Natural killer cell (primary cell): ENCODE data around the gene TAAR8. TPM values are rescaled to one million over a fixed set of nuclear protein-coding genes. Genes with fewer than 3 reads are reported as not detected.

ENCODE experiments used
- ATAC-seq, 3 donors: fragments of 150-1000 bp in 2 of 3; fragments of 200-7000 bp in 1 of 3; cut with Tn5 transposase; 1 replicate in 1 of 3; 2 replicates in 2 of 3; pipeline ENCODE4 v1.10.0; 2021; ENCODE audit warnings: mild to moderate bottlenecking in 2 of 3, moderate library complexity in 2 of 3
- DNase-seq, 2 donors: peaks; one replicate each; pipeline versions ENCODE4 v3.0.0 to v3.0.0-alpha.2; 2013 to 2021; ENCODE audit warnings: mixed read lengths in 1 of 2
- H3K27ac ChIP-seq: one replicate; pipeline ENCODE4 v1.5.1; 2013; ENCODE audit warnings: mild to moderate bottlenecking, low read length
- H3K27me3 ChIP-seq: one replicate; pipeline ENCODE4 v1.6.1; 2013; ENCODE audit warnings: low read length; ENCODE audit not compliant: control insufficient read depth, insufficient read depth
- H3K36me3 ChIP-seq: one replicate; pipeline ENCODE4 v1.6.1; 2013; ENCODE audit warnings: low read length; ENCODE audit not compliant: control insufficient read depth, insufficient read depth
- H3K4me1 ChIP-seq: one replicate; pipeline ENCODE4 v1.6.1; 2013; ENCODE audit warnings: low read length; ENCODE audit not compliant: control insufficient read depth, insufficient read depth
- H3K4me3 ChIP-seq: one replicate; pipeline ENCODE4 v1.5.1; 2013; ENCODE audit warnings: low read length
- H3K9me3 ChIP-seq: one replicate; pipeline ENCODE4 v1.6.1; 2013; ENCODE audit warnings: low read length; ENCODE audit not compliant: control insufficient read depth, insufficient read depth
- H3K27ac Mint-ChIP-seq, 2 donors: one replicate each; pipeline ENCODE4 v1.8.0; 2022; ENCODE audit warnings: mild to moderate bottlenecking in 2 of 2, mixed read lengths in 2 of 2, moderate library complexity in 1 of 2
- H3K27me3 Mint-ChIP-seq, 2 donors: one replicate each; pipeline ENCODE4 v1.8.0; 2022; ENCODE audit warnings: low read depth in 2 of 2, mixed read lengths in 2 of 2
- H3K36me3 Mint-ChIP-seq: one replicate; pipeline ENCODE4 v1.8.0; 2022; ENCODE audit warnings: mixed read lengths
- H3K4me1 Mint-ChIP-seq, 2 donors: one replicate each; pipeline ENCODE4 v1.8.0; 2022; ENCODE audit warnings: mixed read lengths in 2 of 2
- H3K4me3 Mint-ChIP-seq: one replicate; pipeline ENCODE4 v1.8.0; 2022; ENCODE audit warnings: mild to moderate bottlenecking, moderate library complexity, mixed read lengths
- H3K9me3 Mint-ChIP-seq, 2 donors: one replicate each; pipeline ENCODE4 v1.8.0; 2022; ENCODE audit warnings: mixed read lengths in 2 of 2
- CTCF ChIP-seq: fragments of 200-600 bp; IDR thresholded peaks from one replicate; pipeline ENCODE4 v1.8.0; 2022; ENCODE audit warnings: antibody characterized with exemption
- WGBS: methylation state at CpG from one replicate; pipeline ENCODE4 v1.1.7; 2013; ENCODE audit warnings: missing lambda C conversion rate; ENCODE audit not compliant: insufficient coverage; 5-methylcytosine and 5-hydroxymethylcytosine counted together
- intact Hi-C: fragments of 100-400 bp; cut with micrococcal nuclease; formaldehyde crosslinking; loops from one replicate; pipeline ENCODE4 v1.14.2; 2022
- total RNA-seq, 4 donors: library from RNA; stranded (reverse); fragments of 120-200 nt in 1 of 4; gene quantifications; one replicate each; pipeline versions ENCODE4 v1.2.3 to v1.2.4, GENCODE V29; 2013 to 2022

The TAAR8 gene
- total RNA-seq, 3 donors from 2014 or later (not counting 1 experiment from before 2014, with no cell fraction given), result not detected

GRCh38 chr6:132506461-132506860 lies 46.0 kb upstream of the TAAR8 start:
- Histone ChIP-seq H3K9me3 (no peaks in the 10 kb centered on the region), H3K4me3 (no peak overlapping the region), H3K27ac (no peak overlapping the region), H3K27me3 (no peaks in the 10 kb centered on the region), H3K4me1 (peaks cover 9% of the 10 kb centered on the region), H3K36me3 (peaks cover 26% of the 10 kb centered on the region)
- H3K27ac Mint-ChIP-seq, result peak overlapping the region in 1 of 2 donors; percentile 21
- peaks cover 50 to 52% of the 10 kb centered on the region in 2 donors for H3K4me1 Mint-ChIP-seq
- WGBS, result 83% methylated on average over 1 of the region's 2 CpGs
- no peaks in the 10 kb centered on the region for H3K36me3 Mint-ChIP-seq
- intact Hi-C loops, result no loop called here
- DNase-seq (no peak), ATAC-seq (no peak)
- no peaks in the 10 kb centered on the region for H3K9me3 Mint-ChIP-seq
- H3K27me3 Mint-ChIP-seq, result no peaks in the 10 kb centered on the region
- no peak for TF ChIP-seq CTCF
- H3K4me3 Mint-ChIP-seq, result no peak overlapping the region

GRCh38 chr6:132506869-132507808 lies 45.3 kb upstream of the TAAR8 start:
- H3K27me3 Mint-ChIP-seq, result no peaks in the 10 kb centered on the region
- ATAC-seq, result no peak
- intact Hi-C loops, result no loop called here

GRCh38 chr6:132511210-132511830 lies 41.2 kb upstream of the TAAR8 start:
- H3K27ac Mint-ChIP-seq, result peak overlapping the region; percentile 69 to 80
- no peaks in the 10 kb centered on the region for H3K27me3 ChIP-seq
- DNase-seq, result no peak
- no peak overlapping the region for H3K27ac ChIP-seq
- H3K4me1 ChIP-seq, result peaks cover 9% of the 10 kb centered on the region
- H3K9me3 ChIP-seq, result no peaks in the 10 kb centered on the region
- WGBS, result 41% methylated on average over 3 of the region's 4 CpGs
- H3K36me3 ChIP-seq, result peaks cover 10% of the 10 kb centered on the region
- no peaks in the 10 kb centered on the region for H3K36me3 Mint-ChIP-seq
- H3K4me3 Mint-ChIP-seq, result peak overlapping the region; percentile 99
- ATAC-seq, result no peak
- intact Hi-C loops, result loop anchor here (5.0 kb wide), 1 partner anchor 301 kb away; the partner anchor contains the start of gene RPS12
- peaks cover 6 to 8% of the 10 kb centered on the region in 2 donors for H3K27me3 Mint-ChIP-seq
- no peak for TF ChIP-seq CTCF
- peaks cover 54 to 62% of the 10 kb centered on the region in 2 donors for H3K4me1 Mint-ChIP-seq
- H3K4me3 ChIP-seq, result peak overlapping the region; percentile 76
- no peaks in the 10 kb centered on the region for H3K9me3 Mint-ChIP-seq

More at GRCh38 chr6:132506869-132507808, 45.3 kb upstream of the TAAR8 start:
- Histone ChIP-seq H3K27me3 (no peaks in the 10 kb centered on the region), H3K36me3 (peaks cover 19% of the 10 kb centered on the region), H3K27ac (no peak overlapping the region), H3K4me3 (no peak overlapping the region), H3K4me1 (peaks cover 9% of the 10 kb centered on the region), H3K9me3 (no peaks in the 10 kb centered on the region)
- DNase-seq, result no peak
- TF ChIP-seq CTCF, result no peak
- WGBS, result 98% methylated on average over 4 of the region's 5 CpGs
- no peaks in the 10 kb centered on the region for H3K36me3 Mint-ChIP-seq
- H3K4me3 Mint-ChIP-seq, result no peak overlapping the region
- peak overlapping the region in 1 of 2 donors; percentile 39 for H3K27ac Mint-ChIP-seq
- H3K4me1 Mint-ChIP-seq, result peaks cover 55 to 59% of the 10 kb centered on the region in 2 donors
- no peaks in the 10 kb centered on the region for H3K9me3 Mint-ChIP-seq
